Measurements from ENCODE around the gene NLGN3. TPM values are rescaled to one million over a fixed set of nuclear protein-coding genes. Genes with fewer than 3 reads are reported as not detected.
A peak's percentile ranks its signal among the peaks of the same experiment; 100 is the strongest.

NLGN3 gene
- 0.22 and 0.27 TPM in 2 replicates for polyA plus RNA-seq (2011; rRNA removed)
- 0.10 and 0.19 TPM in 2 replicates for polyA minus RNA-seq (2011; rRNA and poly(A)+ RNA removed)

- Histone ChIP-seq H3K36me3 (ENCODE audit: control insufficient read depth, insufficient read depth, low read length) (no peaks in the 10 kb centered on the region), H3K27me3 (ENCODE audit: control insufficient read depth, insufficient read depth, low read length) (no peaks in the 10 kb centered on the region), H3K4me3 (ENCODE audit: low read depth, low read length) (peak within 1 kb of the TSS; percentile 19)
- POLR2A ChIA-PET: no interaction called here
- DNase-seq (ENCODE audit: low read depth): no peak
- CTCF ChIA-PET: interaction anchor here (0.9 kb wide), 1 partner anchor 35 kb away, joined by 4 read pairs; no protein-coding TSS in a partner anchor
- TF ChIP-seq CTCF (IDR thresholded peaks at IDR 0.05; ENCODE audit: insufficient read depth, low read depth, low read length): no peak
Measured at GRCh38 chrX:71144651-71145050, at the start of gene NLGN3. NLGN3 (plus strand) TSS chrX:71144841; CDS start chrX:71147750, 2,909 bp downstream.

DNA sequence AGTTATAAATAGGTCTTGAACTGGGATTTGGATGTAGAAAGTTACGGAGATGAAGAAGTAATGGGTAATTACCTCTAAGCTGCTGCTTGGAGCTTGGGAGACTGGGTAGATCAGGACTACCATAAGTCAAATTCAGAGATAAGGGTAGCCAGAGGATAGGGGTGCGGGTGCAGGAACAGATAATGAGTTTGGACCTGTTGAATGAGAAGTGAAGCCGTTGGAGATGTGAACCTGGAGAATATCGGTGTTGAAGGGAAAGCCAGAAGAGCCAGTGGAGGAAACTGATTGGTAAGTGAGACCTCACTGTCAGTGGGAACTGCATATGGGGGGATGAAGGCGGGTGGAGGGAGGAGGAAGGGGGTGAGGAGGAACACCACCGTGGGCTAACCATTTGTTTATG, 49.6 kb upstream of the NLGN3 start:
- Histone ChIP-seq H3K4me3 (ENCODE audit: low read depth, low read length) (peak overlapping the region; percentile 66), H3K36me3 (ENCODE audit: control insufficient read depth, insufficient read depth, low read length) (no peaks in the 10 kb centered on the region), H3K27me3 (ENCODE audit: control insufficient read depth, insufficient read depth, low read length) (no peaks in the 10 kb centered on the region; the same call in 1 of the 2 replicates)
- POLR2A ChIA-PET: no interaction called here
- no peak for TF ChIP-seq CTCF (IDR thresholded peaks at IDR 0.05; ENCODE audit: insufficient read depth, low read depth, low read length)
- CTCF ChIA-PET: no interaction called here
- no peak for DNase-seq (ENCODE audit: low read depth)

- peak within 1 kb of the TSS; percentile 66 for H3K4me3 ChIP-seq (ENCODE audit: low read depth, low read length)
- ChIA-PET CTCF (interaction anchor here (0.7 kb wide), 1 partner anchor 9 kb away, joined by 3 read pairs; no protein-coding TSS in a partner anchor), POLR2A (no interaction called here)
- DNase-seq (ENCODE audit: low read depth): peak; percentile 30
- no peak for TF ChIP-seq CTCF (IDR thresholded peaks at IDR 0.05; ENCODE audit: insufficient read depth, low read depth, low read length)
- no peaks in the 10 kb centered on the region; the same call in 1 of the 2 replicates for H3K27me3 ChIP-seq (ENCODE audit: control insufficient read depth, insufficient read depth, low read length)
- no peaks in the 10 kb centered on the region for H3K36me3 ChIP-seq (ENCODE audit: control insufficient read depth, insufficient read depth, low read length)
Measured at GRCh38 chrX:71095555-71095980, 49.1 kb upstream of the NLGN3 start, which contains the start of gene FOXO4. FOXO4 (plus strand) TSS chrX:71095851; CDS start chrX:71096529, 678 bp downstream.

- H3K27me3 ChIP-seq (ENCODE audit: control insufficient read depth, insufficient read depth, low read length): no peaks in the 10 kb centered on the region; the same call in 1 of the 2 replicates
- ChIA-PET CTCF (interaction anchor here (0.7 kb wide), 1 partner anchor 8 kb away, joined by 3 read pairs; no protein-coding TSS in a partner anchor), POLR2A (no interaction called here)
- no peak for TF ChIP-seq CTCF (IDR thresholded peaks at IDR 0.05; ENCODE audit: insufficient read depth, low read depth, low read length)
- DNase-seq (ENCODE audit: low read depth): no peak
- no peaks in the 10 kb centered on the region for H3K36me3 ChIP-seq (ENCODE audit: control insufficient read depth, insufficient read depth, low read length)
- peak overlapping the region; percentile 66 for H3K4me3 ChIP-seq (ENCODE audit: low read depth, low read length)
Measured at GRCh38 chrX:71095981-71096759, 48.5 kb upstream of the NLGN3 start.

DNA sequence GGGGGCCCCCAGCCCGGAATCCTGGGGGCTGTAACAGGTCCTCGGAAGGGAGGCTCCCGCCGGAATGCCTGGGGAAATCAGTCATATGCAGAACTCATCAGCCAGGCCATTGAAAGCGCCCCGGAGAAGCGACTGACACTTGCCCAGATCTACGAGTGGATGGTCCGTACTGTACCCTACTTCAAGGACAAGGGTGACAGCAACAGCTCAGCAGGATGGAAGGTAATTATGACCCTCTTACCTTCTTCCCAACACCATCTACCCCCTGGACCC, 47.9 kb upstream of the NLGN3 start:
- Histone ChIP-seq H3K4me3 (ENCODE audit: low read depth, low read length) (peak overlapping the region; percentile 66), H3K27me3 (ENCODE audit: control insufficient read depth, insufficient read depth, low read length) (no peaks in the 10 kb centered on the region; the same call in 1 of the 2 replicates), H3K36me3 (ENCODE audit: control insufficient read depth, insufficient read depth, low read length) (no peaks in the 10 kb centered on the region)
- TF ChIP-seq CTCF (IDR thresholded peaks at IDR 0.05; ENCODE audit: insufficient read depth, low read depth, low read length): no peak
- ChIA-PET CTCF (no interaction called here), POLR2A (no interaction called here)
- DNase-seq (ENCODE audit: low read depth): no peak
